ENCODE data around the gene TMEM121B. TPM values are rescaled to one million over a fixed set of nuclear protein-coding genes. Genes with fewer than 3 reads are reported as not detected.

Gene TMEM121B
- total RNA-seq, 4 donors from 2014 or later: 0.76 to 1.9 (median 1.6) TPM

DNA sequence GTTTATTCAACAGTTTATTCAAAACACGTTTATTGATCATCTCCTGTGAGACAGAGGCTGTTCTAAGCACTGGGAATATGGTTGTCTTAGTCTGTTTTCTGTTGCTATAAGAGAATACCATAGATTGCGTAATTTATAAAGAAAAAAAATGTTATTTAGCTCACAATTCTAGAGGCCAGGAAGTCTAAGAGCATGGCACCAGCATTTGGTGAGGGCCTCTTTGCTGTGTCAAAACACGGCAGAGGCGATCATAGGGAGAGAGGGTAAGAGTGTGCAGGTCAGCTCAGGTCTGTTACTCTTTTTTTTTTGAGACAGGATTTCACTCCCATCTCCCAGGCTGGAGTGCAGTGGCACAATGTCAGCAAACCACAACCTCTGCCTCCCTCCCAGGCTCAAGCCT is 41.6 kb downstream of the TMEM121B start:
- Histone ChIP-seq H3K36me3 (no peaks in the 10 kb centered on the region), H3K27ac (no peak overlapping the region), H3K4me1 (peaks cover 15% of the 10 kb centered on the region), H3K9me3 (no peaks in the 10 kb centered on the region), H3K4me3 (no peak overlapping the region), H3K27me3 (no peaks in the 10 kb centered on the region)
- TF ChIP-seq POLR2AphosphoS5 (IDR thresholded peaks at IDR 0.05): no peak
- no peak for TF ChIP-seq EP300 (IDR thresholded peaks at IDR 0.05)
- TF ChIP-seq CTCF (IDR thresholded peaks at IDR 0.05): no peak
- no peak for TF ChIP-seq POLR2A (IDR thresholded peaks at IDR 0.05)
- peak; percentile 16 to 53 for DNase-seq (ENCODE audit: low spot score in 2 of 2)
- 80% methylated on average over 4 of the region's 4 CpGs for WGBS

DNA sequence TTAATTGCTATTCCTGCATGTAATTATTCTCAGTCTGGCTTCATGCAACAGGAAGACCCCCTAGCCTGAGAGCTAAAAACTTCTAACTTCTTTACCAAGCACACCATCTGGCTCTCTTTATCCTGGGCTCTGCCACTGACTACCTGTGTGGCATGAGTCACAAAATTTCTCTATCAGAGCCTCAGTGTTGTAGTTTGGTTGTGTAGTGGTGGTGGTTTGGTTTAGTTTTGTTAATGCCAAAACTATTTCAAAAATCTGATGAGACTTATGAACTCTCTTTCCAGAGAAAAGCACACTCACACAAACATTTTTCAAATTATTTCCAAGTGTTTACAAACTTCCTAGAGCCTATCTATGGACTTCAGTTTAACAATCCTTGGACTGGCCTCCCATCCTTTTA is 43.9 kb downstream of the TMEM121B start:
- DNase-seq (ENCODE audit: low spot score in 2 of 2): no peak
- Histone ChIP-seq H3K4me1 (peaks cover 7% of the 10 kb centered on the region), H3K27me3 (no peaks in the 10 kb centered on the region), H3K36me3 (no peaks in the 10 kb centered on the region), H3K4me3 (no peak overlapping the region), H3K9me3 (no peaks in the 10 kb centered on the region), H3K27ac (no peak overlapping the region)
- no peak for TF ChIP-seq CTCF (IDR thresholded peaks at IDR 0.05)
- no peak for TF ChIP-seq EP300 (IDR thresholded peaks at IDR 0.05)
- no peak for TF ChIP-seq POLR2A (IDR thresholded peaks at IDR 0.05)
- TF ChIP-seq POLR2AphosphoS5 (IDR thresholded peaks at IDR 0.05): no peak

- no peak for DNase-seq (ENCODE audit: low spot score in 2 of 2)
- peaks cover 7% of the 10 kb centered on the region for H3K4me1 ChIP-seq
- H3K27me3 ChIP-seq: no peaks in the 10 kb centered on the region
- H3K9me3 ChIP-seq: no peaks in the 10 kb centered on the region
- no peaks in the 10 kb centered on the region for H3K36me3 ChIP-seq
- no peak overlapping the region for H3K4me3 ChIP-seq
- no peak for TF ChIP-seq EP300 (IDR thresholded peaks at IDR 0.05)
- no peak for TF ChIP-seq POLR2A (IDR thresholded peaks at IDR 0.05)
- no peak for TF ChIP-seq POLR2AphosphoS5 (IDR thresholded peaks at IDR 0.05)
- no peak for TF ChIP-seq CTCF (IDR thresholded peaks at IDR 0.05)
- no peak overlapping the region for H3K27ac ChIP-seq
Observed at GRCh38 chr22:17074648-17075002, 46.5 kb downstream of the TMEM121B start.

DNA sequence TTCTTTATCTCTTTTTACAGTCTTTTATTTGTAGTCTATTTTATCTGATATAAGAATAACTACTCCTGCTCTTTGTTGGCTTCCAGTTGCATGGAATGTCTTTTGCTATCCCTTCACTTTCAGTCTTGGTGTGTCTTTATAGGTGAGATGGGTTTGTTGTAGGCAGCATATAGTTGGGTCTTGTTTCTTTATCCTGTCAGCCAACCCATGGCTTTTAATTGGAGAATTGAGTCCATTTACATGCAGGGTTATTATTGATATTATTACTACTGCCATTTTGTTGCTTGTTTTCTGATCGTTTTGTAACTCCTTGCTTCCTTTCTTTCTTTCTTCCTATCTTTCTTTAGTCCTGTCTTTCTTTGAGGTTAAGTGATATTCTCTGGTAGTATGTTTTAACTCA is 48.3 kb downstream of the TMEM121B start:
- 76% methylated on average over 1 of the region's 1 CpG for WGBS
- no peak overlapping the region for H3K27ac ChIP-seq
- no peak for DNase-seq (ENCODE audit: low spot score in 2 of 2)
- no peaks in the 10 kb centered on the region for H3K27me3 ChIP-seq
- no peaks in the 10 kb centered on the region for H3K9me3 ChIP-seq
- no peak overlapping the region for H3K4me3 ChIP-seq
- TF ChIP-seq POLR2AphosphoS5 (IDR thresholded peaks at IDR 0.05) (no peak), CTCF (IDR thresholded peaks at IDR 0.05) (no peak), POLR2A (IDR thresholded peaks at IDR 0.05) (no peak), EP300 (IDR thresholded peaks at IDR 0.05) (no peak)
- H3K36me3 ChIP-seq: no peaks in the 10 kb centered on the region
- H3K4me1 ChIP-seq: peaks cover 7% of the 10 kb centered on the region

Other genes starting within 250 kb of the TMEM121B start
- under 1 TPM in 2 of 4 donors, not detected in 2; 0.21 to 0.32 TPM for gene GAB4, start 113.1 kb downstream of the TMEM121B start, total RNA-seq
- 10 to 100 TPM; 16.2 to 22.6 (median 21.4) TPM for gene IL17RA, start 36.4 kb downstream of the TMEM121B start, total RNA-seq
- 10 to 100 TPM; 38.5 to 58.3 (median 44.5) TPM for gene HDHD5, start 37.9 kb upstream of the TMEM121B start, total RNA-seq
- gene ADA2, start 98.1 kb upstream of the TMEM121B start, total RNA-seq: 1 to 10 TPM in 3 of 4 donors, under 1 TPM in 1; 0.98 to 7.6 (median 6.4) TPM
- gene CECR2, start 248.1 kb upstream of the TMEM121B start, total RNA-seq: 1 to 10 TPM; 2.5 to 3.9 (median 3.7) TPM

All from suprapubic skin (tissue), 4 donors.